CD4-positive, alpha-beta T cell (primary cell): ENCODE measurements around the gene SRC. TPM values are rescaled to one million over a fixed set of nuclear protein-coding genes. Genes with fewer than 3 reads are reported as not detected.

Source experiments
- ATAC-seq: fragments of 200-7000 bp; cut with Tn5 transposase; one replicate; pipeline ENCODE4 v1.10.0; 2022; ENCODE audit warnings: mild to moderate bottlenecking; ENCODE audit not compliant: poor library complexity
- CTCF ChIA-PET: fragments of 350-600 bp; sonication (Branson Sonifier 250); formaldehyde crosslinking; loops from one replicate; lab custom pipeline; 2021; ENCODE audit warnings: antibody characterized with exemption, inconsistent platforms; lab: Charles Lee
- POLR2A ChIA-PET: fragments of 350-600 bp; sonication (Branson Sonifier 250); formaldehyde crosslinking; loops from one replicate; lab custom pipeline; 2021; ENCODE audit warnings: antibody characterized with exemption, inconsistent platforms; lab: Charles Lee
- DNase-seq, 14 experiments: peaks; one replicate each; pipeline ENCODE4 v3.0.0-alpha.2; 2013 to 2020; ENCODE audit warnings: mixed read lengths in 2 of 14
- H3K27ac ChIP-seq, 2 donors: one replicate each; pipeline versions ENCODE4 v1.5.1 to v1.7.0; 2013; ENCODE audit warnings: low read length in 2 of 2, low read depth in 1 of 2, mild to moderate bottlenecking in 1 of 2
- H3K27me3 ChIP-seq, 2 experiments: 1 replicate in 1 of 2; 2 replicates in 1 of 2; pipeline versions ENCODE4 v1.6.1 to v1.7.0; 2013; ENCODE audit warnings: low read length in 2 of 2, control low read depth in 1 of 2, mild to moderate bottlenecking in 1 of 2, moderate library complexity in 1 of 2; ENCODE audit not compliant: insufficient read depth in 2 of 2, control insufficient read depth in 1 of 2
- H3K36me3 ChIP-seq: one replicate; pipeline ENCODE4 v1.6.1; 2013; ENCODE audit warnings: low read length, control low read depth; ENCODE audit not compliant: insufficient read depth
- H3K4me1 ChIP-seq: one replicate; pipeline ENCODE4 v1.6.1; 2013; ENCODE audit warnings: low read length, control low read depth; ENCODE audit not compliant: insufficient read depth
- H3K4me3 ChIP-seq: one replicate; pipeline ENCODE4 v1.5.1; 2013; ENCODE audit warnings: mild to moderate bottlenecking, low read length, moderate library complexity
- H3K9me3 ChIP-seq, 2 experiments: 1 replicate in 1 of 2; 2 replicates in 1 of 2; pipeline versions ENCODE4 v1.6.1 to v1.7.0; 2013; ENCODE audit warnings: low read length in 2 of 2, mild to moderate bottlenecking in 2 of 2, control low read depth in 1 of 2, moderate library complexity in 1 of 2; ENCODE audit not compliant: control insufficient read depth in 1 of 2, insufficient read depth in 1 of 2
- H3K27ac Mint-ChIP-seq: one replicate; pipeline ENCODE4 v1.8.0; 2020; ENCODE audit warnings: mixed read lengths
- H3K27me3 Mint-ChIP-seq: one replicate; pipeline ENCODE4 v1.8.0; 2021; ENCODE audit warnings: mixed read lengths
- H3K36me3 Mint-ChIP-seq: one replicate; pipeline ENCODE4 v1.8.0; 2021; ENCODE audit warnings: low read depth, mixed read lengths
- H3K4me1 Mint-ChIP-seq: one replicate; pipeline ENCODE4 v1.8.0; 2021; ENCODE audit warnings: low read depth, mixed read lengths
- H3K4me3 Mint-ChIP-seq: one replicate; pipeline ENCODE4 v1.8.0; 2020; ENCODE audit warnings: mild to moderate bottlenecking, mixed read lengths
- H3K9me3 Mint-ChIP-seq: one replicate; pipeline ENCODE4 v1.8.0; 2020; ENCODE audit warnings: mixed read lengths
- intact Hi-C, 2 experiments: fragments of 100-400 bp; cut with DNase I in 1 of 2; cut with micrococcal nuclease in 1 of 2; formaldehyde crosslinking; loops; one replicate each; pipeline versions ENCODE4 v1.15.1 to v1.9.0; 2023 to 2025; cut with DNase I, micrococcal nuclease
- total RNA-seq, 174 experiments: library from RNA in 2 of 174; stranded (reverse) in 2 of 174; gene quantifications; one replicate each; pipeline ENCODE4 v1.2.3 and lab custom pipeline; 2021 to 2026
- TF ChIP-seq, protein P1 (sequence below): fragments of 200-600 bp; IDR thresholded peaks from one replicate; pipeline ENCODE4 v1.8.0; 2022; ENCODE audit warnings: antibody characterized with exemption, mild to moderate bottlenecking

Gene SRC
- total RNA-seq, 2 experiments from 2014 or later, result 2.5 to 3.1 TPM

DNA sequence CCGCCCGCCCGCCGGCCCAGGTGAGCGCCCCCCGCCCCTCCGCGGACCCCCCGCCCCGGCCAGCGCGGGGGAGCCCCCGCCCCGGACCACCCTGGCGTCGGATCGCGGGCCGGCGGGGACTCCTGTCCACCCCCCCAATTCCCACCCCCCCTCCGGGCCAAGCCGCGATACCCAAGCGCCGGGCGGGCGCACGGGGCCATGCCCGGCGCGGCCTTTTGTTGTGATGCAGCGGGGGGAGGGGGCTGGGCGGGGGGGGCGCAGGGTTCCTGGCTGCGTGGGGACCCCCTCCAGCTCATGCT lies 245 bp downstream of the SRC start:
- Mint-ChIP-seq H3K4me1 (peaks cover 21% of the 10 kb centered on the region), H3K9me3 (no peaks in the 10 kb centered on the region), H3K27ac (no peak overlapping the region), H3K27me3 (no peaks in the 10 kb centered on the region), H3K36me3 (no peaks in the 10 kb centered on the region), H3K4me3 (no peak overlapping the region)
- DNase-seq, result no peak
- Histone ChIP-seq H3K4me3 (peak overlapping the region; percentile 57), H3K4me1 (peaks cover 12% of the 10 kb centered on the region), H3K27ac (no peak overlapping the region), H3K9me3 (no peaks in the 10 kb centered on the region), H3K36me3 (no peaks in the 10 kb centered on the region), H3K27me3 (no peaks in the 10 kb centered on the region)
- no peak for ATAC-seq
- POLR2A ChIA-PET, result interaction anchor here (0.6 kb wide), 1 partner anchor 13 kb away, joined by 3 read pairs; no protein-coding TSS in a partner anchor
- CTCF ChIA-PET, result no interaction called here
- TF ChIP-seq, protein P1, sequence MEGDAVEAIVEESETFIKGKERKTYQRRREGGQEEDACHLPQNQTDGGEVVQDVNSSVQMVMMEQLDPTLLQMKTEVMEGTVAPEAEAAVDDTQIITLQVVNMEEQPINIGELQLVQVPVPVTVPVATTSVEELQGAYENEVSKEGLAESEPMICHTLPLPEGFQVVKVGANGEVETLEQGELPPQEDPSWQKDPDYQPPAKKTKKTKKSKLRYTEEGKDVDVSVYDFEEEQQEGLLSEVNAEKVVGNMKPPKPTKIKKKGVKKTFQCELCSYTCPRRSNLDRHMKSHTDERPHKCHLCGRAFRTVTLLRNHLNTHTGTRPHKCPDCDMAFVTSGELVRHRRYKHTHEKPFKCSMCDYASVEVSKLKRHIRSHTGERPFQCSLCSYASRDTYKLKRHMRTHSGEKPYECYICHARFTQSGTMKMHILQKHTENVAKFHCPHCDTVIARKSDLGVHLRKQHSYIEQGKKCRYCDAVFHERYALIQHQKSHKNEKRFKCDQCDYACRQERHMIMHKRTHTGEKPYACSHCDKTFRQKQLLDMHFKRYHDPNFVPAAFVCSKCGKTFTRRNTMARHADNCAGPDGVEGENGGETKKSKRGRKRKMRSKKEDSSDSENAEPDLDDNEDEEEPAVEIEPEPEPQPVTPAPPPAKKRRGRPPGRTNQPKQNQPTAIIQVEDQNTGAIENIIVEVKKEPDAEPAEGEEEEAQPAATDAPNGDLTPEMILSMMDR, result no peak
- intact Hi-C loops, result loop anchor here in 1 of 2 experiments (5.0 kb wide), 1 partner anchor 54 kb away; no protein-coding TSS in a partner anchor

DNA sequence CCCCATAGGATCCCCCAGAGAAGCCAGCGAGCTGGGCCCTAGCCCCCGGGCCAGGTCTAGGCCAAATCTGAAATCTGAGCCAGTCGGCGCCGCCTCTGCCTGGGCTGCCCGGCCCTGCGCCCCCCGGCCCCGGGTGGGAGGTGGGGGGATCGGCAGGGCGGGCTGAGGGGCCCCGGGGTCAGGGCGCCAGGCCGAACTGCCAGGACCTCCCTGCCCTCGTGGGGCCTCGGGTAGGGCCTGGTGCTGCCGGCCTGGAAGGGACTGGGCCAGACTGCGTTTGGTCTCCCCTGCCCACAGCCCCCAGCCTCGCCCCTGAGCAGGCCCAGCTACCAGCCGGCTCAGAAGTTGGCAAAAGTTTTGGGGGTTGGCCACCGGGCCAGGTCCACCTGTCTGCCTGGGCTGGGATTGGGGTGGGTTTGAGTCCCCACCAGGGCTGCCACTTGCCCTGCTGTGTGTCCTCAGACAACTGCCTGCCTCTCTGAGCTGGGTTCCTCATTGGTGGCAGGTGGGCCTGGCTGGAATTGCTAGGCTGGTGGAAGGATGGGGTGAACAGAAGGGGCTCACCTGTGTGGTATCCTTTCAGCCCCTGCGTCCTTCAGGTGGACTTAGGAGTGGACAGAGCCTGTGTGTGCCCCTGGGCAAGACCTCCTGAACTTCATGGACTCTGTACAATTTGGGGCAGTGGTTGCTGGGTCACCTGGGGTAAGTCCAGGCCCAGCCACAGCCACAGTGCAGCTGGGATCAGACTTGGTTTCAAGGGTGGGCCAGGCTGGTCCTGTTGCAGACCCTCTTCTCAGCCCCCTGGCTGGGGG lies 801 bp downstream of the SRC start:
- peak in 1 of 14 experiments; percentile 26 for DNase-seq
- ATAC-seq, result peak; percentile 18
- CTCF ChIA-PET, result no interaction called here
- H3K4me3 ChIP-seq, result peak overlapping the region; percentile 16
- intact Hi-C loops, result loop anchor here in 1 of 2 experiments (5.0 kb wide), 1 partner anchor 54 kb away; no protein-coding TSS in a partner anchor
- peaks cover 12% of the 10 kb centered on the region for H3K4me1 ChIP-seq
- Mint-ChIP-seq H3K27ac (no peak overlapping the region), H3K27me3 (no peaks in the 10 kb centered on the region), H3K4me3 (peak overlapping the region; percentile 72), H3K9me3 (no peaks in the 10 kb centered on the region), H3K36me3 (no peaks in the 10 kb centered on the region), H3K4me1 (peaks cover 21% of the 10 kb centered on the region)
- no peaks in the 10 kb centered on the region for H3K27me3 ChIP-seq
- TF ChIP-seq, protein P1, result no peak
- no peaks in the 10 kb centered on the region for H3K36me3 ChIP-seq
- no peaks in the 10 kb centered on the region for H3K9me3 ChIP-seq
- POLR2A ChIA-PET, result interaction anchor here (0.6 kb wide), 1 partner anchor 14 kb away, joined by 3 read pairs; no protein-coding TSS in a partner anchor
- no peak overlapping the region for H3K27ac ChIP-seq

DNA sequence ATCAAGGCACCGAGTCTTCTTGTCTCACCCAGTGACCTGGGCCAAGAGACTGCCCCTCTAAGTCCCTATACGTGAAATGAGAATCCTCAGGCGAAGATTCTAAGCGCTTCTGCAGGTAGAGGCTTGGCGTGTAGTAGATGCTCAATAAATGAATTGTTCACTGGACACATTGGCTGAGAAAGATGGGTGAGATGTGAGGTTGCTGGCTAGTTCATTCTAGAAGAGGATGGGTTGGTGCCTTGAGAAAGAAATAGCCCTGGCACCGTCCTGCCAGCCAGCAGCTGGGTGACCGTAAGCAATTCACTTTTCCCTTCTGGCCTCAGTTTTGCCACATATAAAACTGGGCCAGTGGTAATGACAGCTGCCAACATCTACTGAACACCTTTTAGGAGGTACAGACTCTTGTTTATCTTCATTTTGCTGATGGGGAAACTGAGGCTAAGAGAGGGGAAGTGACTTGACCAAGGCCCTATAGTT lies 1.4 kb downstream of the SRC start:
- Mint-ChIP-seq H3K4me1 (peaks cover 21% of the 10 kb centered on the region), H3K27me3 (no peaks in the 10 kb centered on the region), H3K36me3 (no peaks in the 10 kb centered on the region), H3K9me3 (no peaks in the 10 kb centered on the region), H3K27ac (no peak overlapping the region), H3K4me3 (peak overlapping the region; percentile 72)
- Histone ChIP-seq H3K36me3 (no peaks in the 10 kb centered on the region), H3K4me1 (peaks cover 12% of the 10 kb centered on the region), H3K9me3 (no peaks in the 10 kb centered on the region), H3K4me3 (no peak overlapping the region), H3K27ac (no peak overlapping the region), H3K27me3 (no peaks in the 10 kb centered on the region)
- no peak for ATAC-seq
- POLR2A ChIA-PET, result no interaction called here
- CTCF ChIA-PET, result no interaction called here
- no peak for DNase-seq
- intact Hi-C loops, result loop anchor here in 1 of 2 experiments (5.0 kb wide), 1 partner anchor 55 kb away; no protein-coding TSS in a partner anchor
- TF ChIP-seq, protein P1, result no peak
